ENCODE results near the gene DGKI. TPM values are rescaled to one million over a fixed set of nuclear protein-coding genes. Genes with fewer than 3 reads are reported as not detected.

The DGKI gene
- total RNA-seq, 1 experiment from 2014 or later, result 0.15 TPM

- Histone ChIP-seq H3K4me2 (ENCODE audit: low read length) (no peak overlapping the region), H3K36me3 (ENCODE audit: control insufficient read depth in 1 of 2, insufficient read depth in 2 of 2, low read length in 2 of 2) (no peaks in the 10 kb centered on the region), H3K4me3 (replicated peaks in 1 of 2; ENCODE audit: low read depth in 1 of 2, low read length in 2 of 2) (no peak overlapping the region), H3K4me1 (ENCODE audit: control insufficient read depth in 1 of 2, insufficient read depth in 2 of 2, low read length in 2 of 2) (no peaks in the 10 kb centered on the region), H3K27me3 (ENCODE audit: insufficient read depth, low read length) (no peaks in the 10 kb centered on the region), H4K20me1 (ENCODE audit: insufficient read depth) (no peaks in the 10 kb centered on the region), H3K9ac (ENCODE audit: low read length) (no peak overlapping the region), H3K9me3 (ENCODE audit: control insufficient read depth in 1 of 2, insufficient read depth in 1 of 2, low read depth in 1 of 2, low read length in 2 of 2) (no peaks in the 10 kb centered on the region; a peak in 1 of 4 replicates), H2AFZ (ENCODE audit: low read depth, low read length, poor library complexity, severe bottlenecking) (no peak overlapping the region), H3K9me2 (ENCODE audit: insufficient read depth) (no peaks in the 10 kb centered on the region), H3K27ac (ENCODE audit: low read depth, low read length) (no peak overlapping the region), H3K79me2 (ENCODE audit: insufficient read depth, low read length) (no peaks in the 10 kb centered on the region)
- CTCF ChIA-PET, result no interaction called here
- POLR2A ChIA-PET, result no interaction called here
- BruUV-seq (replicated peaks), result no TSS peak
- RAD21 ChIA-PET (ENCODE audit: low non-redundant PET in 1 of 2, low total read pairs in 2 of 2, uncharacterized antibody in 2 of 2, unreplicated experiment in 2 of 2), result no interaction called here
- TF ChIP-seq YY1 (IDR thresholded peaks at IDR 0.05; ENCODE audit: extremely low read depth, insufficient replicate concordance, low read depth, low read length), result no peak
- TF ChIP-seq POLR2A (IDR thresholded peaks at IDR 0.05; ENCODE audit: borderline replicate concordance, extremely low read depth, insufficient read depth, insufficient read length), result no peak
- no peak for TF ChIP-seq ZBTB33 (IDR thresholded peaks at IDR 0.05; ENCODE audit: extremely low read depth, insufficient replicate concordance, low read length)
- TF ChIP-seq CEBPB (IDR thresholded peaks at IDR 0.05; ENCODE audit: low read depth), result no peak
- TF ChIP-seq ATF3 (IDR thresholded peaks at IDR 0.05), result no peak
- no peak for TF ChIP-seq JUND (IDR thresholded peaks at IDR 0.05)
- TF ChIP-seq CBX3 (IDR thresholded peaks at IDR 0.05; ENCODE audit: low read depth), result no peak
- TF ChIP-seq SP1 (IDR thresholded peaks at IDR 0.05; ENCODE audit: low read depth), result no peak
- no peak for TF ChIP-seq MAX (IDR thresholded peaks at IDR 0.05)
- no peak for TF ChIP-seq SIN3A (IDR thresholded peaks at IDR 0.05; ENCODE audit: low read depth)
- no peak for TF ChIP-seq ELF1 (IDR thresholded peaks at IDR 0.05; ENCODE audit: borderline replicate concordance, low read depth)
- no peak for TF ChIP-seq SRF (IDR thresholded peaks at IDR 0.05; ENCODE audit: low read depth)
- no peak for TF ChIP-seq CTCF (IDR thresholded peaks at IDR 0.05 in 2 of 3, conservative IDR thresholded peaks at IDR 0.05 in 1 of 3; ENCODE audit: borderline replicate concordance in 1 of 3, insufficient read depth in 1 of 3, low read depth in 2 of 3, low read length in 2 of 3)
- TF ChIP-seq ZNF274 (IDR thresholded peaks at IDR 0.05; ENCODE audit: low read depth, low read length), result no peak
- TF ChIP-seq TCF7L2 (IDR thresholded peaks at IDR 0.05; ENCODE audit: borderline replicate concordance, extremely low read depth, insufficient read depth, insufficient read length), result no peak
- TF ChIP-seq POLR2AphosphoS5 (IDR thresholded peaks at IDR 0.05; ENCODE audit: low read depth, low read length), result no peak
- no peak for TF ChIP-seq EGR1 (IDR thresholded peaks at IDR 0.05; ENCODE audit: low read depth)
- no peak for TF ChIP-seq FOSL1 (IDR thresholded peaks at IDR 0.05; ENCODE audit: low read depth)
- TF ChIP-seq EZH2phosphoT487 (IDR thresholded peaks at IDR 0.05; ENCODE audit: borderline replicate concordance), result no peak
- no peak for TF ChIP-seq RAD21 (IDR thresholded peaks at IDR 0.05; ENCODE audit: low read depth)
- DNase-seq (ENCODE audit: low read depth, low spot score) (no peak), ATAC-seq (no peak)
- intact Hi-C loops (cut with micrococcal nuclease), result no loop called here
These were observed 405.3 kb downstream of the DGKI start for GRCh38 chr7:137441451-137441850.

All from HCT116 (cell line).